ENCODE measurements around the gene ABCA12. TPM values are rescaled to one million over a fixed set of nuclear protein-coding genes. Genes with fewer than 3 reads are reported as not detected.

ABCA12 gene
- polyA plus RNA-seq, 1 of the 3 experiments (the other 2 are of a cell fraction) = 0.07 TPM

GRCh38 chr2:215019085-215019484 is 119.3 kb downstream of the ABCA12 start:
- Histone ChIP-seq H2AFZ (ENCODE audit: low read depth) (no peak overlapping the region), H3K9me2 (no peaks in the 10 kb centered on the region), H3K4me2 (no peak overlapping the region), H3F3A (replicated peaks; ENCODE audit: insufficient read depth) (no peaks in the 10 kb centered on the region), H3K27me3 (ENCODE audit: insufficient read depth) (no peaks in the 10 kb centered on the region), H3K9ac (no peak overlapping the region), H3K36me3 (replicated peaks in 1 of 2; ENCODE audit: control insufficient read depth in 1 of 2, insufficient read depth in 2 of 2, low read length in 1 of 2) (no peaks in the 10 kb centered on the region), H4K20me1 (ENCODE audit: insufficient read depth) (no peaks in the 10 kb centered on the region), H3K79me2 (ENCODE audit: insufficient read depth) (no peaks in the 10 kb centered on the region), H3K27ac (ENCODE audit: low read depth in 2 of 2, low read length in 1 of 2) (no peak overlapping the region), H3K4me3 (ENCODE audit: low read depth in 2 of 2, low read length in 1 of 2) (no peak overlapping the region), H3K4me1 (ENCODE audit: control insufficient read depth in 1 of 2, insufficient read depth in 2 of 2, low read depth in 1 of 2, low read length in 1 of 2) (no peaks in the 10 kb centered on the region), H3K9me3 (no peaks in the 10 kb centered on the region)
- TF ChIP-seq SMC3 (IDR thresholded peaks at IDR 0.05; ENCODE audit: low read depth, low read length) (no peak), GATA2 (CRISPR knock-in tag; IDR thresholded peaks at IDR 0.05) (no peak), PBX3 (IDR thresholded peaks at IDR 0.05) (no peak), CTCF (IDR thresholded peaks at IDR 0.05) (no peak), JUND (IDR thresholded peaks at IDR 0.05) (no peak), FOXM1 (IDR thresholded peaks at IDR 0.05; ENCODE audit: low read depth) (no peak), GABPA (IDR thresholded peaks at IDR 0.05; ENCODE audit: low read depth) (no peak), FOSL2 (IDR thresholded peaks at IDR 0.05; ENCODE audit: borderline replicate concordance, low read depth) (no peak), ZBTB33 (IDR thresholded peaks at IDR 0.05; ENCODE audit: borderline replicate concordance, low read depth) (no peak), MXI1 (IDR thresholded peaks at IDR 0.05; ENCODE audit: low read depth, low read length) (no peak), RFX5 (IDR thresholded peaks at IDR 0.05; ENCODE audit: low read length) (no peak), CHD2 (IDR thresholded peaks at IDR 0.05; ENCODE audit: low read length, partially characterized antibody) (no peak), REST (IDR thresholded peaks at IDR 0.05; ENCODE audit: low read depth, low read length) (no peak), NFIC (IDR thresholded peaks at IDR 0.05; ENCODE audit: borderline replicate concordance) (no peak)
- ChIA-PET POLR2A (no interaction called here), CTCF (no interaction called here)
- no peak for DNase-seq
- WGBS (ENCODE audit: low lambda C conversion rate) = 69% methylated on average over 3 of the region's 3 CpGs
